HUES48 (cell line): Measurements from ENCODE around the gene ZBTB7B.
A peak's percentile ranks its signal among the peaks of the same experiment; 100 is the strongest.

ENCODE experiments used
- H3K27ac ChIP-seq: one replicate; pipeline ENCODE4 v1.7.0; 2013; ENCODE audit warnings: low read depth, low read length, inconsistent platforms
- H3K27me3 ChIP-seq: 2 replicates; pipeline ENCODE4 v1.6.1; 2013; ENCODE audit warnings: mild to moderate bottlenecking, low read length; ENCODE audit not compliant: control insufficient read depth, insufficient read depth
- H3K36me3 ChIP-seq: 2 replicates; pipeline ENCODE4 v1.6.1; 2013; ENCODE audit warnings: low read length; ENCODE audit not compliant: control insufficient read depth, insufficient read depth
- H3K4me1 ChIP-seq: 2 replicates; pipeline ENCODE4 v1.6.1; 2013; ENCODE audit warnings: mild to moderate bottlenecking, low read length; ENCODE audit not compliant: control insufficient read depth, insufficient read depth
- H3K4me3 ChIP-seq: 2 replicates; pipeline ENCODE4 v1.5.1; 2013; ENCODE audit warnings: mild to moderate bottlenecking, low read depth, low read length
- H3K9ac ChIP-seq: 2 replicates; pipeline ENCODE4 v1.6.1; 2013; ENCODE audit warnings: mild to moderate bottlenecking, low read depth, low read length, moderate library complexity
- H3K9me3 ChIP-seq: 2 replicates; pipeline ENCODE4 v1.6.1; 2013; ENCODE audit warnings: low read length; ENCODE audit not compliant: control insufficient read depth, insufficient read depth

The ZBTB7B gene

GRCh38 chr1:155048449-155049334, 46.1 kb downstream of the ZBTB7B start:
- Histone ChIP-seq H3K4me1 (peaks cover 7% of the 10 kb centered on the region), H3K36me3 (no peaks in the 10 kb centered on the region), H3K4me3 (no peak overlapping the region), H3K27ac (no peak overlapping the region), H3K9me3 (no peaks in the 10 kb centered on the region), H3K9ac (no peak overlapping the region), H3K27me3 (peaks cover 20% of the 10 kb centered on the region)

- no peaks in the 10 kb centered on the region for H3K36me3 ChIP-seq
- H3K9ac ChIP-seq: 0 out of 2 replicates have a peak overlapping the region, but pooled peaks have one; percentile 3
- H3K27me3 ChIP-seq: peaks cover 20% of the 10 kb centered on the region
- H3K27ac ChIP-seq: no peak overlapping the region
- no peaks in the 10 kb centered on the region for H3K9me3 ChIP-seq
- peaks cover 2% of the 10 kb centered on the region; the same call in 1 of the 2 replicates for H3K4me1 ChIP-seq
- peak overlapping the region; percentile 69; the same call in 1 of the 2 replicates for H3K4me3 ChIP-seq
Measured at GRCh38 chr1:155049651-155050559, 47.3 kb downstream of the ZBTB7B start.

GRCh38 chr1:155050560-155051341, 48.1 kb downstream of the ZBTB7B start, which contains the start of gene ADAM15:
TSS of gene ADAM15 (plus strand) at chr1:155051316. CDS start at chr1:155051387, 71 bp downstream.
- Histone ChIP-seq H3K27me3 (peaks cover 20% of the 10 kb centered on the region), H3K4me3 (peak within 1 kb of the TSS; percentile 69), H3K9me3 (no peaks in the 10 kb centered on the region), H3K27ac (peak within 1 kb of the TSS; percentile 57), H3K36me3 (no peaks in the 10 kb centered on the region), H3K4me1 (no peaks in the 10 kb centered on the region; the same call in 1 of the 2 replicates), H3K9ac (peak within 1 kb of the TSS; percentile 3; the same call in 1 of the 2 replicates)

GRCh38 chr1:155051342-155051776, 48.8 kb downstream of the ZBTB7B start:
- no peaks in the 10 kb centered on the region; the same call in 1 of the 2 replicates for H3K4me1 ChIP-seq
- no peaks in the 10 kb centered on the region for H3K36me3 ChIP-seq
- H3K27ac ChIP-seq: no peak overlapping the region
- no peaks in the 10 kb centered on the region for H3K9me3 ChIP-seq
- peak overlapping the region; percentile 69 for H3K4me3 ChIP-seq
- no peak overlapping the region for H3K9ac ChIP-seq
- peaks cover 20% of the 10 kb centered on the region for H3K27me3 ChIP-seq

GRCh38 chr1:155051777-155052398, 49.3 kb downstream of the ZBTB7B start:
- no peak overlapping the region for H3K27ac ChIP-seq
- no peak overlapping the region for H3K9ac ChIP-seq
- peak overlapping the region; percentile 69 for H3K4me3 ChIP-seq
- H3K4me1 ChIP-seq: no peaks in the 10 kb centered on the region; the same call in 1 of the 2 replicates
- H3K36me3 ChIP-seq: no peaks in the 10 kb centered on the region
- H3K9me3 ChIP-seq: no peaks in the 10 kb centered on the region
- peaks cover 20% of the 10 kb centered on the region for H3K27me3 ChIP-seq

GRCh38 chr1:155052439-155053395, 50.1 kb downstream of the ZBTB7B start:
- Histone ChIP-seq H3K27me3 (peaks cover 20% of the 10 kb centered on the region), H3K9me3 (no peaks in the 10 kb centered on the region), H3K4me1 (no peaks in the 10 kb centered on the region; the same call in 1 of the 2 replicates), H3K9ac (no peak overlapping the region), H3K4me3 (peak overlapping the region; percentile 69), H3K36me3 (peaks cover 6% of the 10 kb centered on the region; the same call in 1 of the 2 replicates), H3K27ac (no peak overlapping the region)

GRCh38 chr1:155053531-155054105, 51.0 kb downstream of the ZBTB7B start:
- Histone ChIP-seq H3K27ac (no peak overlapping the region), H3K36me3 (peaks cover 13% of the 10 kb centered on the region; the same call in 1 of the 2 replicates), H3K27me3 (peaks cover 20% of the 10 kb centered on the region), H3K9ac (no peak overlapping the region), H3K4me1 (no peaks in the 10 kb centered on the region; the same call in 1 of the 2 replicates), H3K4me3 (no peak overlapping the region), H3K9me3 (no peaks in the 10 kb centered on the region)

GRCh38 chr1:155057104-155057503, 54.5 kb downstream of the ZBTB7B start:
- Histone ChIP-seq H3K4me1 (peaks cover 5% of the 10 kb centered on the region; the same call in 1 of the 2 replicates), H3K9me3 (no peaks in the 10 kb centered on the region), H3K27ac (no peak overlapping the region), H3K36me3 (peaks cover 13% of the 10 kb centered on the region; the same call in 1 of the 2 replicates), H3K4me3 (no peak overlapping the region), H3K27me3 (peaks cover 8% of the 10 kb centered on the region), H3K9ac (no peak overlapping the region)

GRCh38 chr1:155057788-155058211, 55.2 kb downstream of the ZBTB7B start:
- H3K27ac ChIP-seq: no peak overlapping the region
- H3K36me3 ChIP-seq: peaks cover 13% of the 10 kb centered on the region; the same call in 1 of the 2 replicates
- no peak overlapping the region for H3K9ac ChIP-seq
- H3K4me3 ChIP-seq: no peak overlapping the region
- H3K4me1 ChIP-seq: peaks cover 5% of the 10 kb centered on the region; the same call in 1 of the 2 replicates
- H3K27me3 ChIP-seq: peaks cover 2% of the 10 kb centered on the region
- H3K9me3 ChIP-seq: no peaks in the 10 kb centered on the region
